Measurements from ENCODE around the gene ZBTB2. TPM values are rescaled to one million over a fixed set of nuclear protein-coding genes. Genes with fewer than 3 reads are reported as not detected.
"Not testable (repeated sequence)": the region's sequence is repeated elsewhere in the genome, so short reads cannot be mapped to it uniquely, and the experiment has no call there.

Gene ZBTB2
- total RNA-seq, 1 experiment from 2014 or later, result 31.4 TPM

DNA sequence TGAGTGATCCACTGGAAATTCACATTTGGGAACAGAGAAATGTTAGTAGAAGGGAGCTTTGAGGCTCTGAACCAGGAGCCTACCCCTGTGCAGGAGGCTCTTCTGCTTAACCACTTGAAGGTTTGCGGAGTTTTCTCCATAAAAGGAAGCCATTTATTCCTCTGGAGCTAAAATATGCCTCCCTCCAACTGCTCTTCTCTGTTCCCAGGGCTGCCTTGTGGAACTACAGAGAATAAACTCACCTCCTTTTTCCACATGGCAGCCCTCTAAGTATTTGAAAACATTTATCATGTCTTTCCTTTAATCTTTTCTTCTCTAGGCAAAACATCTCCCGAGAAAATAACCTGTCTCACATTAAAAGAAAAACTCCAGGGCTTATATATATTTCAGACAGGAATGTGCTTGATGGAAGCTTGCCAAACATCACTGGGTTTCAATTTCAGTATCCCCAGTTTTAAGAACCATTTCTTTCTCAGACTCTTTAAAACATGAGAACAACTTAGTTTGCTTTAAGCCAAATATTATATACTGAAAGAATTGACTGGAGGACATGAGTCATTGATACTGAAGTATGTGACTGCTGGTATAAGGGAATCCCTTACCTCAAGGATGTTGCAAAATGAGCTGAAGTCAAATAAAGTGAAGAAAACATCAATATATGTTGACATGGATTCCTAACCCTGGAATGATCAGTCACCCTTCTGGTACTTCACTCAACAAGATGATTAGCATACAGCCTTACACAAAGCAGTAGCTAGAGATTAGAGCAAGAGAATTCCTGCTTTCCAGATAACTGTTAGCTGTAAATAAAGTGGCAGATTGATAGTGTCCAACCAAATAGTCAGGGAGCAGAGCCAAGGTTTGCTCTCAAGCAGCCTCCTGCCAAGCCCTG is 74.0 kb downstream of the ZBTB2 start:
- Mint-ChIP-seq H3K36me3 (ENCODE audit: insufficient read depth in 1 of 3, low read depth in 3 of 3) (peaks cover 10 to 24% (median 13%) of the 10 kb centered on the region in 3 experiments; a peak in 5 of 7 replicates), H3K4me1 (peaks cover 12 to 13% of the 10 kb centered on the region in 2 experiments), H3K4me3 (no peak overlapping the region), H3K9me3 (no peaks in the 10 kb centered on the region; a peak in 1 of 5 replicates), H3K27ac (peak overlapping the region in 1 of 3 experiments; percentile 14; a peak in 2 of 7 replicates), H3K27me3 (ENCODE audit: low read depth) (no peaks in the 10 kb centered on the region)
- Histone ChIP-seq H2BK12ac (ENCODE audit: insufficient read length, low read depth, low read length) (no peak overlapping the region), H3K4me2 (ENCODE audit: insufficient read depth, insufficient read length, low read length) (no peak overlapping the region), H3K4ac (ENCODE audit: low read depth, low read length) (no peak overlapping the region), H3T11ph (ENCODE audit: low read length) (no peak overlapping the region), H3K23ac (ENCODE audit: insufficient read length, low read depth, low read length) (no peak overlapping the region), H4K91ac (ENCODE audit: insufficient read length, low read depth, low read length) (no peak overlapping the region), H2AFZ (ENCODE audit: low read length) (no peak overlapping the region), H3K14ac (ENCODE audit: insufficient read depth, low read length) (no peak overlapping the region), H3K27ac (ENCODE audit: insufficient read length, low read depth, low read length) (no peak overlapping the region), H3K9ac (ENCODE audit: extremely low read depth, insufficient read length, low read length) (no peak overlapping the region), H2BK15ac (ENCODE audit: low read depth, low read length) (no peak overlapping the region), H3K23me2 (ENCODE audit: insufficient read length, low read depth, low read length, poor library complexity, severe bottlenecking) (no peaks in the 10 kb centered on the region), H3K79me2 (ENCODE audit: insufficient read depth, low read length) (no peaks in the 10 kb centered on the region), H2BK120ac (ENCODE audit: low read depth, low read length, poor library complexity, severe bottlenecking) (no peak overlapping the region), H4K8ac (replicated peaks; ENCODE audit: insufficient read length, low read depth, low read length) (no peak overlapping the region), H3K27me3 (ENCODE audit: insufficient read depth, low read length) (no peaks in the 10 kb centered on the region), H2BK20ac (ENCODE audit: low read depth, low read length, poor library complexity, severe bottlenecking) (no peak overlapping the region), H4K20me1 (ENCODE audit: control insufficient read depth, insufficient read depth, insufficient read length) (no peaks in the 10 kb centered on the region), H2BK5ac (ENCODE audit: insufficient read length, low read length) (no peak overlapping the region), H3K9me3 (ENCODE audit: control insufficient read depth, low read depth, low read length) (no peaks in the 10 kb centered on the region), H3K56ac (ENCODE audit: insufficient read length, low read depth, low read length) (no peak overlapping the region), H2AK5ac (ENCODE audit: insufficient read length, low read length) (no peak overlapping the region), H3K79me1 (ENCODE audit: insufficient read depth, low read depth, low read length, poor library complexity, severe bottlenecking) (no peaks in the 10 kb centered on the region), H3K18ac (ENCODE audit: insufficient read length, low read depth, low read length) (no peak overlapping the region), H3K4me1 (ENCODE audit: insufficient read depth, low read length) (no peaks in the 10 kb centered on the region), H4K5ac (ENCODE audit: insufficient read length, low read depth, low read length) (no peak overlapping the region)
- TF ChIP-seq CTCF (conservative IDR thresholded peaks at IDR 0.05), result no peak
- no peak for DNase-seq
- no CpG with 5 or more reads among the region's 2 CpGs for WGBS (ENCODE audit: extremely low coverage, insufficient read length, low lambda C conversion rate)

DNA sequence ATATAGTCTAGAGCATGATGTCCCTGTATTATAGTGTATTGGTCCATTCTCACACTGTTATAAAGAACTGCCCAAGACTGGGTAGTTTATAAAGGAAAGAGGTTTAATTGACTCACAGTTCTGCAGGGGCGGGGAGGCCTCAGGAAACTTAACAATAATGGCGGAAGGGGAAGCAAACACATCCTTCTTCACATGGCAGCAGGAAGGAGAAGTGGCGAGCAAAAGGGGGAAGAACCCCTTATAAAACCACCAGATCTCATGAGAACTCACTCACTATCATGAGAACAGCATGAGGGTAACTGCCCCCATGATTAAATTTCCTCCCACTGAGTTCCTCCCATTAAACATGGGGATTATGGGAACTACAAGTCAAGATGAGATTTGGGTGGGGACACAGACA is 75.7 kb downstream of the ZBTB2 start:
- H3K9ac ChIP-seq (ENCODE audit: extremely low read depth, insufficient read length, low read length); H3K27me3 Mint-ChIP-seq (ENCODE audit: low read depth); H2BK5ac ChIP-seq (ENCODE audit: insufficient read length, low read length); H4K5ac ChIP-seq (ENCODE audit: insufficient read length, low read depth, low read length); H3K27ac ChIP-seq (ENCODE audit: insufficient read length, low read depth, low read length); H4K20me1 ChIP-seq (ENCODE audit: control insufficient read depth, insufficient read depth, insufficient read length); H2AFZ ChIP-seq (ENCODE audit: low read length); H3K27ac Mint-ChIP-seq; H3K79me2 ChIP-seq (ENCODE audit: insufficient read depth, low read length); H3K14ac ChIP-seq (ENCODE audit: insufficient read depth, low read length); H4K8ac ChIP-seq (replicated peaks; ENCODE audit: insufficient read length, low read depth, low read length); H3K23ac ChIP-seq (ENCODE audit: insufficient read length, low read depth, low read length); H3K27me3 ChIP-seq (ENCODE audit: insufficient read depth, low read length); H2AK5ac ChIP-seq (ENCODE audit: insufficient read length, low read length); DNase-seq; H3K23me2 ChIP-seq (ENCODE audit: insufficient read length, low read depth, low read length, poor library complexity, severe bottlenecking); H2BK15ac ChIP-seq (ENCODE audit: low read depth, low read length); H2BK120ac ChIP-seq (ENCODE audit: low read depth, low read length, poor library complexity, severe bottlenecking); H3K4me2 ChIP-seq (ENCODE audit: insufficient read depth, insufficient read length, low read length); H3K56ac ChIP-seq (ENCODE audit: insufficient read length, low read depth, low read length); H4K91ac ChIP-seq (ENCODE audit: insufficient read length, low read depth, low read length); H2BK20ac ChIP-seq (ENCODE audit: low read depth, low read length, poor library complexity, severe bottlenecking); H3K4me1 ChIP-seq (ENCODE audit: insufficient read depth, low read length); H3K79me1 ChIP-seq (ENCODE audit: insufficient read depth, low read depth, low read length, poor library complexity, severe bottlenecking); H2BK12ac ChIP-seq (ENCODE audit: insufficient read length, low read depth, low read length); H3K9me3 ChIP-seq (ENCODE audit: control insufficient read depth, low read depth, low read length); H3K4me3 Mint-ChIP-seq; H3K18ac ChIP-seq (ENCODE audit: insufficient read length, low read depth, low read length); H3K9me3 Mint-ChIP-seq; H3T11ph ChIP-seq (ENCODE audit: low read length); H3K4ac ChIP-seq (ENCODE audit: low read depth, low read length): not testable (repeated sequence)
- Mint-ChIP-seq H3K4me1 (peaks cover 13 to 16% of the 10 kb centered on the region in 2 experiments), H3K36me3 (ENCODE audit: insufficient read depth in 1 of 3, low read depth in 3 of 3) (peaks cover 16 to 23% (median 20%) of the 10 kb centered on the region in 3 experiments)
- no CpG with 5 or more reads among the region's 3 CpGs for WGBS (ENCODE audit: extremely low coverage, insufficient read length, low lambda C conversion rate)
